Colonic mucosa (tissue), 4 donors: ENCODE results near the gene THADA. TPM values are rescaled to one million over a fixed set of nuclear protein-coding genes. Genes with fewer than 3 reads are reported as not detected.

Source experiments
- DNase-seq: peaks from one replicate; pipeline ENCODE4 v3.0.0-alpha.2; 2020
- H3K27ac ChIP-seq: fragments of 200-600 bp; one replicate; pipeline ENCODE4 v1.8.0; 2021
- H3K27me3 ChIP-seq: fragments of 200-600 bp; one replicate; pipeline ENCODE4 v1.8.0; 2021
- H3K36me3 ChIP-seq: fragments of 200-600 bp; one replicate; pipeline ENCODE4 v1.8.0; 2021
- H3K4me1 ChIP-seq: fragments of 200-600 bp; one replicate; pipeline ENCODE4 v1.8.0; 2021; ENCODE audit warnings: mild to moderate bottlenecking
- H3K4me3 ChIP-seq: fragments of 200-600 bp; one replicate; pipeline ENCODE4 v1.8.0; 2021
- H3K9ac ChIP-seq, 2 donors: one replicate each; pipeline ENCODE4 v1.7.0; 2013; ENCODE audit warnings: control low read depth in 2 of 2, low read depth in 2 of 2, low read length in 2 of 2
- H3K9me3 ChIP-seq: fragments of 200-600 bp; one replicate; pipeline ENCODE4 v1.8.0; 2021
- intact Hi-C: fragments of 100-400 bp; cut with DNase I; formaldehyde crosslinking; loops from one replicate; pipeline ENCODE4 v1.14.1; 2022
- total RNA-seq, 2 donors: library from RNA; stranded (reverse); fragmentation: NEBNext Ultra II Directional in 1 of 2; extraction: Animal tissue kit (Norgen Biotek cat#: 25700) in 1 of 2; gene quantifications; one replicate each; pipeline ENCODE4 v1.2.1, GENCODE V29; 2021
- TF ChIP-seq, protein P1 (sequence below): fragments of 200-600 bp; IDR thresholded peaks from one replicate; pipeline ENCODE4 v1.8.0; 2022; ENCODE audit warnings: antibody characterized with exemption, mild to moderate bottlenecking
- donor health status: healthy.
- donor health status: DM: no; HTN: no; CAD: no.
- donor health status: DM: no; HTN: no; CAD: no.

Gene THADA
- total RNA-seq, 2 donors from 2014 or later: 14.6 to 31.4 TPM

DNA sequence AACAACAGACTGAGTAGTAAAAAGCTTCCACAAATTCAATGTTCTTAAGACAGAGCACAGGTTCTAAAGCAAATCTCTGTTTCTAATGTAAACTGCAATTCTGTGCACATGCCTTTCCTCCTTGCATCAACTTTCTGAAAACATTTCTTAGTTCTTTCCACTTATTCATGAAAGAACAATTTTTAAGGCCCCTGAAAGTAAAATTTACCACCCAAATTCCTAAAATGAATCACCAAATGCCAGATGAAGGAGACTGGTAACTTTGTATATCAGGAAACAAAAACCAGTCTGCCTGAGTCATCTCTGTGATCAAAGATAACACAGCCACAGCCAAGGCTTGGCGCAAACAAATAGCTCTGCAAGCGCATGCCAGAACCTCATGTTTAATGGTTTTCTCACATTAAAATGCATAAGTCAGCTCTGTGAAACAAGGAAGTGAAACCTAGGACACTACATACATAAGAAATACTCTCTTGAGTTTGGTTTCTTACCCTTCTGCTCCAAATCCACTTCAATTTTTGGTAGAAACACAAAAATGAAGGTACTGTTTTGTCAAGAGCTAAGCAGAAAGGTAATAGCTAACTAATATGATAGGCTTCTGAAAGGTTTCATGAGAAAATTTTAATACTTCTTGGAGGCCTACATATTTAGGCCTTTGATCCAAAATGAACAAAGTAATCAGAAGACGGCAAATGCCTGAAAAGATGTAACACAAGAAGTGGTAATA, 169.4 kb downstream of the THADA start:
- H3K27ac ChIP-seq: peak overlapping the region; percentile 88
- intact Hi-C loops: no loop called here
- no peaks in the 10 kb centered on the region for H3K9me3 ChIP-seq
- H3K27me3 ChIP-seq: no peaks in the 10 kb centered on the region
- TF ChIP-seq, protein P1, sequence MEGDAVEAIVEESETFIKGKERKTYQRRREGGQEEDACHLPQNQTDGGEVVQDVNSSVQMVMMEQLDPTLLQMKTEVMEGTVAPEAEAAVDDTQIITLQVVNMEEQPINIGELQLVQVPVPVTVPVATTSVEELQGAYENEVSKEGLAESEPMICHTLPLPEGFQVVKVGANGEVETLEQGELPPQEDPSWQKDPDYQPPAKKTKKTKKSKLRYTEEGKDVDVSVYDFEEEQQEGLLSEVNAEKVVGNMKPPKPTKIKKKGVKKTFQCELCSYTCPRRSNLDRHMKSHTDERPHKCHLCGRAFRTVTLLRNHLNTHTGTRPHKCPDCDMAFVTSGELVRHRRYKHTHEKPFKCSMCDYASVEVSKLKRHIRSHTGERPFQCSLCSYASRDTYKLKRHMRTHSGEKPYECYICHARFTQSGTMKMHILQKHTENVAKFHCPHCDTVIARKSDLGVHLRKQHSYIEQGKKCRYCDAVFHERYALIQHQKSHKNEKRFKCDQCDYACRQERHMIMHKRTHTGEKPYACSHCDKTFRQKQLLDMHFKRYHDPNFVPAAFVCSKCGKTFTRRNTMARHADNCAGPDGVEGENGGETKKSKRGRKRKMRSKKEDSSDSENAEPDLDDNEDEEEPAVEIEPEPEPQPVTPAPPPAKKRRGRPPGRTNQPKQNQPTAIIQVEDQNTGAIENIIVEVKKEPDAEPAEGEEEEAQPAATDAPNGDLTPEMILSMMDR: no peak
- no peak overlapping the region for H3K4me3 ChIP-seq
- no peaks in the 10 kb centered on the region for H3K36me3 ChIP-seq
- peak; percentile 80 for DNase-seq
- H3K9ac ChIP-seq: peak overlapping the region in 1 of 2 donors; percentile 43
- H3K4me1 ChIP-seq: peaks cover 19% of the 10 kb centered on the region

DNA sequence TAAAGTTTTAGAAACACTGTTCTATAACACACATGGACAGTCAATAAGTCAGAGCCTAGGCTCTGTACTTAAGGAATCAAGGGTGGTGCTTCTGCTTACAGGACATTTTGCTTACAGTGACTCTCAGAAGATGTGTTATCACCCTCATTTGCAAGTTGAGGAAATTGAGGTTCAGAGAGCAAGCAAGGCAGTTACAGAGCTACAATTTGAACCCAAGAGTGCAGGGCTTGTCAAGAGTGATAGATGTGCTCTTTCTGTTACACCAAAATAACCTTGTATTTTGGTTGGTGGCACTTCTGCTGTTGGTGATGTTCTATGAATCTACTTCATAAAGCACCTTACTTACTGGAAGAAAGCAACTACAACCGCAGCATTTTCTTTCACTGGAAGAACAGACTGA, 170.2 kb downstream of the THADA start:
- DNase-seq: no peak
- peak overlapping the region; percentile 88 for H3K27ac ChIP-seq
- H3K9ac ChIP-seq: no peak overlapping the region
- H3K4me1 ChIP-seq: peaks cover 19% of the 10 kb centered on the region
- H3K9me3 ChIP-seq: no peaks in the 10 kb centered on the region
- H3K27me3 ChIP-seq: no peaks in the 10 kb centered on the region
- no peaks in the 10 kb centered on the region for H3K36me3 ChIP-seq
- TF ChIP-seq, protein P1: no peak
- H3K4me3 ChIP-seq: no peak overlapping the region
- intact Hi-C loops: no loop called here

DNA sequence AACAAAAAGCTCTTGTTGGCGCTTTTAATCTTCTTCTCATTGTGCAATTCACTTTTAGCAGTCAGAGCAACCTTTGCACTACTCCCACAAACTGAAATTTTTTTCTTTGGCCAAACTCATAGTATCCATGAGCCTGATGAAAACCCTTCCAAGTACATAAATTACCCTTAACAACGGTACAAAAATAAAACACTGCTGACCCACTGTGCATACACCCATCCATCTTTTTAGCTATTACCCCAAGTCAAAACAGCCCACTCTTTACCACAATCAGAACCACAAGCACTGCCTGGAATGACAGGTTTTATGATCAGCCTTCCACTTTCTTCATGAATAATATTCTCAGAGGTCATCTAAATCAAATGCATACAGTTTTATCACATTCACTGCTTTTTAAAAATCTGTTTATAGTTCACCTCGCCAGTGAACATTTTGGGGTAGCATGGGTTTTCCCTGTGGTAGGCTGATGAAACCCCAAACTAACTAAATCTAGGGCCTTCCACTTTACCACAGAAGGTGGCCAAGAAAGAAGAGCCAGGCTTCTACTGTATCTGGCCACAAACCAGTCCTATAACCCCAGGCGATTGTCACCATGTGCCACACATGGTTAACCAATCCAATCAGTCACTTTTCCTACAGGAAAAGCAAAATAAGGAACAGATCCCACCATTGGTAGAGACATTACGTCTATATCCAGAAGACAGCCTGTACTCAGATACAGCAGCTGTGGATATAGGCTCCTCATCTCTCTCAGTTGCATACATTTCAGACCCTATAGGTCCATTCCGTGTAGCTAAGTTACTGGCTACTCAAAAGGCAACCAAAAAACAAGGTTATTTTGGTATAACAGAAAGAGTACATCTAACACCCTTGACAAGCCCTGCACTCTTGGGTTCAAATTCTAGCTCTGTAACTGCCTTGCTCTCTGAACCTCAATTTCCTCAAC, 171.3 kb downstream of the THADA start:
- Histone ChIP-seq H3K9ac (no peak overlapping the region), H3K36me3 (no peaks in the 10 kb centered on the region), H3K4me3 (no peak overlapping the region), H3K27ac (peak overlapping the region; percentile 23), H3K9me3 (no peaks in the 10 kb centered on the region), H3K27me3 (no peaks in the 10 kb centered on the region), H3K4me1 (peaks cover 19% of the 10 kb centered on the region)
- intact Hi-C loops: no loop called here
- TF ChIP-seq, protein P1: no peak
- no peak for DNase-seq

DNA sequence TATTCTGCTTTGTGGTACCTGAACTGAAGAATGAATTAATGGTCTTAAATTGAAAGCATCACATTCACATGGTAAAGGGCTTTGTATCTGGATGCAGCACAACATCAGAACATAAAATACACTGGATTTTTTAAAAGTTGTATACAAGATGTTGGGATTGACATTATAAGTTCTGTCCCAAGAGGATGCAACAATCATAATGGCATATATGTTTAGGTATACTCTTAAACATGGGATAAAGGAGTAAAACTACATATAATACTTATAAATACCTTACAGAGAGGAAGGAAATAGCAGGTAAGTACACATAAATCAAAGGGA, 171.9 kb downstream of the THADA start:
- TF ChIP-seq, protein P1: no peak
- no peaks in the 10 kb centered on the region for H3K9me3 ChIP-seq
- peak overlapping the region in 1 of 2 donors; percentile 13 for H3K9ac ChIP-seq
- intact Hi-C loops: no loop called here
- H3K36me3 ChIP-seq: no peaks in the 10 kb centered on the region
- no peak overlapping the region for H3K4me3 ChIP-seq
- no peak for DNase-seq
- peak overlapping the region; percentile 23 for H3K27ac ChIP-seq
- H3K27me3 ChIP-seq: no peaks in the 10 kb centered on the region
- H3K4me1 ChIP-seq: peaks cover 19% of the 10 kb centered on the region

DNA sequence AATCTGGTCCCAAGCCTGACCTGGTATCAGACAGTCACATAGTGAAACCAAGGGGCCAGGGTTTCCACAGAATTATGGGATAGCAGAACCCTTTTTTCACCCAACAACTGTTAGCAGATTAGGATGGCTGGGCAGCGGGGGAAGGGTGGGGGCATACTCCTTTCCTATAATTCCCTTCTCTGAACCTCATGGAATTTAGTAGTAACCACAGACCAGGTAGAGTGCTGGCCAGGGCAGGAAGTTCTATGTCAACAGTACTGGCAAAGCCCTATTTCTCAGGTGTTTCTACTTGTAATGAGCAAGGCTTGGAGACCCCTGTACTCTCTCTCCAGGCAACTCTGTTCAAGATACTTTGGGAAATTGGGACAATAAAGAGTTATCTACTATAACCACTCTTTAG, 174.6 kb downstream of the THADA start:
- intact Hi-C loops: no loop called here
- no peaks in the 10 kb centered on the region for H3K27me3 ChIP-seq
- no peaks in the 10 kb centered on the region for H3K9me3 ChIP-seq
- no peak overlapping the region for H3K27ac ChIP-seq
- H3K36me3 ChIP-seq: no peaks in the 10 kb centered on the region
- no peak for DNase-seq
- H3K4me1 ChIP-seq: peaks cover 9% of the 10 kb centered on the region
- no peak overlapping the region for H3K4me3 ChIP-seq
- no peak overlapping the region for H3K9ac ChIP-seq
- TF ChIP-seq, protein P1: no peak
